A673 (cell line): ENCODE measurements around the gene WFDC5. TPM values are rescaled to one million over a fixed set of nuclear protein-coding genes. Genes with fewer than 3 reads are reported as not detected.

Experiments used
- BruUV-seq: library from RNA; stranded (reverse); fragments of 400-500 nt; replicated peaks from 2 replicates; lab custom pipeline; 2021; lab: Mats Ljungman, UMichigan
- CTCF ChIA-PET: fragments of 300-600 bp; sonication (Branson Sonifier 250); formaldehyde crosslinking; loops from one replicate; lab custom pipeline; 2022; ENCODE audit warnings: antibody characterized with exemption; lab: Charles Lee
- POLR2A ChIA-PET: fragments of 300-600 bp; sonication (Branson Sonifier 250); formaldehyde crosslinking; loops from one replicate; lab custom pipeline; 2022; ENCODE audit warnings: antibody characterized with exemption; ENCODE audit not compliant: low non-redundant PET; lab: Charles Lee
- DNase-seq: peaks from one replicate; pipeline ENCODE4 v3.0.0-alpha.2; 2015; ENCODE audit warnings: low spot score
- H3K27ac ChIP-seq: fragments of 200-600 bp; sonication (generic); 2 replicates; pipeline ENCODE4 v1.5.1; 2016; ENCODE audit warnings: mixed run types, low read depth, mild to moderate bottlenecking, mixed read lengths, antibody characterized with exemption, low read length; ENCODE audit not compliant: poor library complexity, severe bottlenecking
- H3K27me3 ChIP-seq: fragments of 200-600 bp; sonication (generic); replicated peaks from 2 replicates; pipeline ENCODE4 v1.6.1; 2017; ENCODE audit warnings: mixed run types, low read depth, mild to moderate bottlenecking, mixed read lengths, antibody characterized with exemption, low read length; ENCODE audit not compliant: insufficient read depth, poor library complexity
- H3K36me3 ChIP-seq: fragments of 200-600 bp; sonication (generic); 2 replicates; pipeline ENCODE4 v1.6.1; 2016; ENCODE audit warnings: mixed run types, mild to moderate bottlenecking, mixed read lengths, antibody characterized with exemption, low read length; ENCODE audit not compliant: insufficient read depth, poor library complexity, severe bottlenecking
- H3K4me1 ChIP-seq: fragments of 200-600 bp; sonication (generic); 2 replicates; pipeline ENCODE4 v1.6.1; 2017; ENCODE audit warnings: mixed run types, mild to moderate bottlenecking, mixed read lengths, antibody characterized with exemption, low read length; ENCODE audit not compliant: insufficient read depth, poor library complexity, severe bottlenecking
- H3K4me3 ChIP-seq: fragments of 200-600 bp; sonication (generic); 2 replicates; pipeline ENCODE4 v1.5.1; 2016; ENCODE audit warnings: low read depth, mixed run types, mild to moderate bottlenecking, mixed read lengths, low read length; ENCODE audit not compliant: poor library complexity, severe bottlenecking
- H3K9me3 ChIP-seq: fragments of 200-600 bp; sonication (generic); 2 replicates; pipeline ENCODE4 v1.6.1; 2016; ENCODE audit warnings: mixed run types, low read depth, mild to moderate bottlenecking, mixed read lengths, antibody characterized with exemption, low read length; ENCODE audit not compliant: poor library complexity, severe bottlenecking
- EZH2 ChIP-seq: fragments of 200-600 bp; sonication (generic); IDR thresholded peaks from 2 replicates; pipeline ENCODE4 v1.6.1; 2017; ENCODE audit warnings: borderline replicate concordance, low read depth, mild to moderate bottlenecking, mixed read lengths, antibody characterized with exemption, low read length; ENCODE audit not compliant: poor library complexity, severe bottlenecking
- intact Hi-C: fragments of 100-400 bp; cut with micrococcal nuclease; formaldehyde crosslinking; loops from one replicate; pipeline ENCODE4 v1.10.0; 2022; ENCODE audit not compliant: unreplicated experiment
- total RNA-seq: library from RNA; stranded (reverse); gene quantifications from 2 replicates; pipeline ENCODE4 v1.2.3, GENCODE V29; 2021
- TF ChIP-seq, protein P1 (sequence below): fragments of 300-800, 200-600 bp; sonication (generic); conservative IDR thresholded peaks from 2 replicates; pipeline ENCODE4 v1.5.1; 2017; ENCODE audit warnings: low read depth, mild to moderate bottlenecking, antibody characterized with exemption, low read length, moderate library complexity, mixed read lengths

Gene WFDC5
- total RNA-seq, 1 experiment from 2014 or later = not detected

DNA sequence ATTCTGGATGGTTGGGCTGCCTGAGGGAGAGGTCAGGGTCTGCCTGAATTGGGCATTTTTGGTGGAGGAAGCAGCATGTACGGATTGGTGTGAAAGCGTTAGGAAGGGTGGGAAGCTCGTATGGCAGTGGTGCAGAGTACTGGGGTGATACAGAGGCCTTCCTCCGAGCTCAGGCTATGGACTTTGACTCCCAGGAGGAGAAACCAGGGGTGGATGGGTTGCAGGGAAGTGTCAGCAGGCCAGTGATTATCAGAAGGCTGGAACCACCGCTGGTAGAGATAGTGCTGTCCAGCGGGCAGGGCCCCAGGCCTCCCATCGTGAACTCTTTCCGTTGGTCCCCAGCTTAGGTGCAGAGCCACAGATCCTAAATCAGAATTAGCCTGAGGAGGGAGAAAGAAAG, 5.3 kb downstream of the WFDC5 start:
- no peak for DNase-seq
- H3K4me3 ChIP-seq = no peak overlapping the region
- ChIA-PET CTCF (interaction anchor here (3.4 kb wide), 1 partner anchor 66 kb away, joined by 26 read pairs; no protein-coding TSS in a partner anchor), POLR2A (no interaction called here)
- H3K36me3 ChIP-seq = no peaks in the 10 kb centered on the region
- TF ChIP-seq, protein P1, sequence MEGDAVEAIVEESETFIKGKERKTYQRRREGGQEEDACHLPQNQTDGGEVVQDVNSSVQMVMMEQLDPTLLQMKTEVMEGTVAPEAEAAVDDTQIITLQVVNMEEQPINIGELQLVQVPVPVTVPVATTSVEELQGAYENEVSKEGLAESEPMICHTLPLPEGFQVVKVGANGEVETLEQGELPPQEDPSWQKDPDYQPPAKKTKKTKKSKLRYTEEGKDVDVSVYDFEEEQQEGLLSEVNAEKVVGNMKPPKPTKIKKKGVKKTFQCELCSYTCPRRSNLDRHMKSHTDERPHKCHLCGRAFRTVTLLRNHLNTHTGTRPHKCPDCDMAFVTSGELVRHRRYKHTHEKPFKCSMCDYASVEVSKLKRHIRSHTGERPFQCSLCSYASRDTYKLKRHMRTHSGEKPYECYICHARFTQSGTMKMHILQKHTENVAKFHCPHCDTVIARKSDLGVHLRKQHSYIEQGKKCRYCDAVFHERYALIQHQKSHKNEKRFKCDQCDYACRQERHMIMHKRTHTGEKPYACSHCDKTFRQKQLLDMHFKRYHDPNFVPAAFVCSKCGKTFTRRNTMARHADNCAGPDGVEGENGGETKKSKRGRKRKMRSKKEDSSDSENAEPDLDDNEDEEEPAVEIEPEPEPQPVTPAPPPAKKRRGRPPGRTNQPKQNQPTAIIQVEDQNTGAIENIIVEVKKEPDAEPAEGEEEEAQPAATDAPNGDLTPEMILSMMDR = no peak
- no peak for TF ChIP-seq EZH2
- intact Hi-C loops = no loop called here
- H3K27me3 ChIP-seq = no peaks in the 10 kb centered on the region
- H3K4me1 ChIP-seq = no peaks in the 10 kb centered on the region
- BruUV-seq = no TSS peak
- no peak overlapping the region for H3K27ac ChIP-seq
- H3K9me3 ChIP-seq = no peaks in the 10 kb centered on the region

- BruUV-seq = no TSS peak
- Histone ChIP-seq H3K36me3 (no peaks in the 10 kb centered on the region), H3K4me1 (no peaks in the 10 kb centered on the region), H3K27me3 (no peaks in the 10 kb centered on the region), H3K27ac (no peak overlapping the region), H3K9me3 (no peaks in the 10 kb centered on the region), H3K4me3 (no peak overlapping the region)
- ChIA-PET CTCF (interaction anchor here (0.5 to 1.8 kb wide), 5 partner anchors 9 to 518 kb away, joined by 3 to 10 read pairs (median 3); no protein-coding TSS in a partner anchor), POLR2A (no interaction called here)
- intact Hi-C loops = no loop called here
- no peak for TF ChIP-seq EZH2
- TF ChIP-seq, protein P1 = no peak
- no peak for DNase-seq
These were observed 9.7 kb downstream of the WFDC5 start for GRCh38 chr20:45105317-45105716.

DNA sequence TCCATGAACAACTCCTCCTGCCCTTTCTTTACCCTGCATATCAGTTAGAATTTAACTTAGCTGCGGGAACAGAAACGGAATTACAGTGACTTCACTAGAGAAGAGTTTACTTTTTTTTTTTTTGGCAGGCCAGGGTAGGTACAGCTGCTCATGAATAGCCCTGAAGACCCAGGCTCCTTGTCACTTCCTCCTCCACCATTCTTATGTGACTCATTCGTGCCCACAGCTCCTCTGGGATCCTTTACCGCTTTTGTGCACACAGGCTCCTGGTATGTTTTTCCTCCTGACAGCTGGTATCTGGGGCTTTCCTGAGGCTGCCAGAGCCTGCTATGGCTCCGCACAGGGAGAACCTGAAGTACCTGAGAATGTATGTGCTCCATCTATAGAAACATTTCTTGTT, 10.2 kb downstream of the WFDC5 start:
- CTCF ChIA-PET = interaction anchor here (0.5 to 1.8 kb wide), 3 partner anchors 9 to 518 kb away, joined by 3 to 10 read pairs (median 3); no protein-coding TSS in a partner anchor
- peak; percentile 62 for DNase-seq
- intact Hi-C loops = no loop called here
- POLR2A ChIA-PET = no interaction called here
- TF ChIP-seq, protein P1 = no peak
- no peak for TF ChIP-seq EZH2
- no peaks in the 10 kb centered on the region for H3K9me3 ChIP-seq
- BruUV-seq = no TSS peak
- no peaks in the 10 kb centered on the region for H3K4me1 ChIP-seq
- no peaks in the 10 kb centered on the region for H3K36me3 ChIP-seq
- no peak overlapping the region for H3K4me3 ChIP-seq
- H3K27me3 ChIP-seq = no peaks in the 10 kb centered on the region
- H3K27ac ChIP-seq = no peak overlapping the region
